SK-N-SH (cell line): ENCODE data around the gene TPO. TPM values are rescaled to one million over a fixed set of nuclear protein-coding genes. Genes with fewer than 3 reads are reported as not detected.

ENCODE experiments used
- CTCF ChIA-PET: fragments of 300-600, 350-600 bp; formaldehyde crosslinking; extraction: SDS; loops from one replicate; lab custom pipeline; 2021; lab: Yijun Ruan, JAX
- POLR2A ChIA-PET: fragments of 350-600 bp; sonication (Branson Sonifier 250); formaldehyde crosslinking; extraction: SDS; loops from one replicate; lab custom pipeline; 2020; ENCODE audit warnings: antibody characterized with exemption, inconsistent platforms; lab: Yijun Ruan, JAX
- DNase-seq: peaks from one replicate; pipeline ENCODE4 v3.0.0; 2012
- H2AFZ ChIP-seq: fragments of 200-600 bp; sonication (generic); 2 replicates; pipeline ENCODE4 v1.8.1; 2016; ENCODE audit warnings: antibody characterized with exemption, mild to moderate bottlenecking, low read depth
- H3F3A ChIP-seq: fragments of 200-600 bp; sonication (generic); replicated peaks from 2 replicates; pipeline ENCODE3; 2016; ENCODE audit warnings: antibody characterized with exemption, mild to moderate bottlenecking; ENCODE audit not compliant: insufficient read depth
- H3K27ac ChIP-seq, 2 experiments: fragments of 200-500 bp in 1 of 2; fragments of 200-600 bp in 1 of 2; sonication (Bioruptor generic) in 1 of 2; sonication (generic), shearing (Covaris generic) in 1 of 2; 2 replicates each; pipeline versions ENCODE4 v1.5.1 to v1.6.1; 2014 to 2016; ENCODE audit warnings: low read depth in 2 of 2, inconsistent platforms in 1 of 2, low read length in 1 of 2, mild to moderate bottlenecking in 1 of 2, mixed read lengths in 1 of 2
- H3K27me3 ChIP-seq: fragments of 200-600 bp; sonication (generic), shearing (Covaris generic); 2 replicates; pipeline ENCODE4 v1.6.1; 2016; ENCODE audit warnings: mixed run types; ENCODE audit not compliant: insufficient read depth
- H3K36me3 ChIP-seq, 2 experiments: fragments of 200-500 bp in 1 of 2; fragments of 200-600 bp in 1 of 2; sonication (Bioruptor generic) in 1 of 2; sonication (generic) in 1 of 2; replicated peaks in 1 of 2; 2 replicates each; pipeline versions ENCODE3 to v1.5.1; 2014 to 2016; ENCODE audit warnings: low read length in 1 of 2, mild to moderate bottlenecking in 1 of 2; ENCODE audit not compliant: insufficient read depth in 2 of 2, control insufficient read depth in 1 of 2
- H3K4me1 ChIP-seq, 2 experiments: fragments of 200-500 bp in 1 of 2; fragments of 200-600 bp in 1 of 2; sonication (Bioruptor generic) in 1 of 2; sonication (generic), shearing (Covaris generic) in 1 of 2; 2 replicates each; pipeline versions ENCODE4 v1.5.1 to v1.6.1; 2014 to 2016; ENCODE audit warnings: low read depth in 1 of 2, low read length in 1 of 2, mixed run types in 1 of 2; ENCODE audit not compliant: insufficient read depth in 2 of 2, control insufficient read depth in 1 of 2
- H3K4me2 ChIP-seq: fragments of 200-600 bp; sonication (generic), shearing (Covaris generic); 2 replicates; pipeline ENCODE4 v1.6.1; 2017; ENCODE audit warnings: mixed run types
- H3K4me3 ChIP-seq, 2 experiments: fragments of 200-500 bp in 1 of 2; fragments of 200-600 bp in 1 of 2; sonication (Bioruptor generic) in 1 of 2; sonication (generic), shearing (Covaris generic) in 1 of 2; 2 replicates each; pipeline versions ENCODE4 v1.5.1 to v1.8.1; 2014 to 2016; ENCODE audit warnings: low read depth in 2 of 2, inconsistent platforms in 1 of 2, low read length in 1 of 2, mild to moderate bottlenecking in 1 of 2, mixed read lengths in 1 of 2, moderate library complexity in 1 of 2
- H3K79me2 ChIP-seq: fragments of 200-600 bp; sonication (generic); 2 replicates; pipeline ENCODE4 v1.8.1; 2017; ENCODE audit warnings: mild to moderate bottlenecking; ENCODE audit not compliant: insufficient read depth
- H3K9ac ChIP-seq: fragments of 200-600 bp; sonication (generic); 2 replicates; pipeline ENCODE4 v1.6.1; 2017; ENCODE audit warnings: mixed run types
- H3K9me2 ChIP-seq: fragments of 200-600 bp; sonication (generic); 2 replicates; pipeline ENCODE4 v1.6.1; 2017; ENCODE audit warnings: mixed run types
- H3K9me3 ChIP-seq: fragments of 200-600 bp; sonication (generic); 2 replicates; pipeline ENCODE4 v1.6.1; 2017; ENCODE audit warnings: mixed run types, mild to moderate bottlenecking, moderate library complexity
- H4K20me1 ChIP-seq: fragments of 200-600 bp; sonication (generic); 2 replicates; pipeline ENCODE4 v1.6.1; 2017; ENCODE audit warnings: mild to moderate bottlenecking, mixed run types; ENCODE audit not compliant: insufficient read depth
- CHD2 ChIP-seq: fragments of 150-350 bp; IDR thresholded peaks from 2 replicates; pipeline ENCODE4 v1.6.1; 2018; ENCODE audit warnings: low read length; ENCODE audit not compliant: partially characterized antibody
- ELF1 ChIP-seq: IDR thresholded peaks from 2 replicates; pipeline ENCODE4 v1.4.0; 2012
- EP300 ChIP-seq, 2 experiments: IDR thresholded peaks; 2 replicates each; pipeline versions ENCODE4 v1.4.0 to v1.6.1; 2012; ENCODE audit warnings: borderline replicate concordance in 1 of 2, low read depth in 1 of 2, low read length in 1 of 2
- FOSL2 ChIP-seq: IDR thresholded peaks from 2 replicates; pipeline ENCODE4 v1.4.0; 2012; ENCODE audit warnings: low read depth, mild to moderate bottlenecking, moderate library complexity, borderline replicate concordance
- FOXJ3 ChIP-seq: sonication (generic); formaldehyde crosslinking; IDR thresholded peaks from 2 replicates; pipeline ENCODE4 v1.5.1; 2020; ENCODE audit warnings: mild to moderate bottlenecking, missing genetic modification reagents
- FOXM1 ChIP-seq: IDR thresholded peaks from 2 replicates; pipeline ENCODE4 v1.4.0; 2012; ENCODE audit warnings: low read depth, mild to moderate bottlenecking
- GABPA ChIP-seq: IDR thresholded peaks from 2 replicates; pipeline ENCODE4 v1.4.0; 2012; ENCODE audit warnings: low read depth, mild to moderate bottlenecking
- JUND ChIP-seq: IDR thresholded peaks from 2 replicates; pipeline ENCODE4 v1.4.0; 2012
- MXI1 ChIP-seq: IDR thresholded peaks from 2 replicates; pipeline ENCODE4 v1.6.1; 2012; ENCODE audit warnings: mild to moderate bottlenecking, low read depth, low read length, improper control_type of control experiment
- RCOR1 ChIP-seq: fragments of 150-350 bp; IDR thresholded peaks from 2 replicates; pipeline ENCODE4 v1.6.1; 2017; ENCODE audit warnings: antibody characterized with exemption, low read length
- SMC3 ChIP-seq: IDR thresholded peaks from 2 replicates; pipeline ENCODE4 v1.6.1; 2012; ENCODE audit warnings: low read depth, low read length, improper control_type of control experiment
- TAF1 ChIP-seq: IDR thresholded peaks from 2 replicates; pipeline ENCODE4 v1.6.1; 2012; ENCODE audit warnings: low read depth, mild to moderate bottlenecking, low read length, moderate library complexity, borderline replicate concordance
- TCF12 ChIP-seq: IDR thresholded peaks from 2 replicates; pipeline ENCODE4 v1.4.0; 2012
- WGBS: methylation state at CpG from one replicate; pipeline ENCODE4 v1.1.6; 2017; ENCODE audit warnings: low lambda C conversion rate; 5-methylcytosine and 5-hydroxymethylcytosine counted together
- polyA plus RNA-seq, 3 experiments: library from polyadenylated mRNA; depleted of rRNA; stranded (reverse); fragments of >200 nt; gene quantifications; 2 replicates each; pipeline ENCODE4 v1.2.3, GENCODE V29; 2012
- TF ChIP-seq, protein P1 (sequence below): IDR thresholded peaks from 2 replicates; pipeline ENCODE4; 2012

Gene TPO
- polyA plus RNA-seq, 1 of the 3 experiments (the other 2 are of a cell fraction): not detected

DNA sequence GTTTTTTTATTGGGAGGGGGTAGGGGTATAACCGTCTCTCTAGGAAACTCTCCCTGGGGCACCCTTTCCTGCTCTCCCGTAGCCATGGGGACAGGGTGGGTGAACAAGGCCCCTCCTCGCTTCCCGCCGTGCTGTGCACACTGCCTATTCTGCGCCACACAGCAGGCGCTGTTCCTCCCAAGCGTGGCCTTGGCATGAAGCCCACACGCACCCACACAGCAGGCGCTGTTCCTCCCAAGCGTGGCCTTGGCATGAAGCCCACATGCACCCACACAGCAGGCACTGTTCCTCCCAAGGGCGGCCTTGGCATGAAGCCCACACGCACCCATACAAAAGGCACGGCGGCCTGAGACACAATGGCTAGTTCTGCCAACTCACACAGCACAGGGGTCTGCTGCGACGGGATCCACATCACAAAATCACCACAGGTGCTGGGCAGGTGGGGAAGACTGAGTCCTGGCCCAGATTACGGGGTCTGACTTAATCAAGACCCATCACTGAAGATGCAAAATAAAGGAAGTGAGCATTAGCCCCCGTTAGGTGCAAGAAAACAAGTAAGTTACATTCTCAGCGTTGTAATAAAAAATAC is 46.6 kb upstream of the TPO start (continued):
- TF ChIP-seq, protein P1, sequence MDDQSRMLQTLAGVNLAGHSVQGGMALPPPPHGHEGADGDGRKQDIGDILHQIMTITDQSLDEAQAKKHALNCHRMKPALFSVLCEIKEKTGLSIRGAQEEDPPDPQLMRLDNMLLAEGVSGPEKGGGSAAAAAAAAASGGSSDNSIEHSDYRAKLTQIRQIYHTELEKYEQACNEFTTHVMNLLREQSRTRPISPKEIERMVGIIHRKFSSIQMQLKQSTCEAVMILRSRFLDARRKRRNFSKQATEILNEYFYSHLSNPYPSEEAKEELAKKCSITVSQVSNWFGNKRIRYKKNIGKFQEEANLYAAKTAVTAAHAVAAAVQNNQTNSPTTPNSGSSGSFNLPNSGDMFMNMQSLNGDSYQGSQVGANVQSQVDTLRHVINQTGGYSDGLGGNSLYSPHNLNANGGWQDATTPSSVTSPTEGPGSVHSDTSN: no peak
- no peak for TF ChIP-seq EP300 (IDR thresholded peaks at IDR 0.05; ENCODE audit: borderline replicate concordance in 1 of 2, low read depth in 1 of 2, low read length in 1 of 2)

DNA sequence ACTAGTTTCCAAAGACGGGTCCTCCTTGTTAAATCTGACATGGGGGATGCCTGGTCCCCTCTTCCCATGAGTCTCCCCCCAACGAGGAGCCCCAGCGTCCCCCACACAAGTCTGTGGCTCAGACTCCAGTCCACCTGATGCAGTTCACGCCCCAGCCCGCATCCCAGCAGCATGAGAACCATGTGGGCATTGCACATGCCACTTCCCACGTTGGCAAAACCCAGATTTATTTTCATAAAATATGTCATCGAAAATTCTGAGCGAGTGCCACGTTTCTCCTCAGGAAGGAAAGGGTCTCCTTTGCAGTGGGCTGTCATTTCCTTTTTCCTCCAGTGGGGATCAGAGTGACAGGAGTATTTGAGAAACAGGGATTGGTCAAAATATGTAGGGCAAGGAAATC is 45.7 kb upstream of the TPO start:
- no peak overlapping the region for H2AFZ ChIP-seq
- no peak overlapping the region for H3K4me2 ChIP-seq
- no peak overlapping the region for H3K4me3 ChIP-seq
- H3K79me2 ChIP-seq: no peaks in the 10 kb centered on the region
- H3K36me3 ChIP-seq: no peaks in the 10 kb centered on the region
- H3K9ac ChIP-seq: no peak overlapping the region
- H3K27ac ChIP-seq: no peak overlapping the region
- H3K9me3 ChIP-seq: no peaks in the 10 kb centered on the region
- H4K20me1 ChIP-seq: no peaks in the 10 kb centered on the region
- 16% methylated on average over 9 of the region's 9 CpGs for WGBS
- DNase-seq: no peak
- ChIA-PET POLR2A (no interaction called here), CTCF (no interaction called here)
- H3K27me3 ChIP-seq: no peaks in the 10 kb centered on the region
- peaks cover 0 to 6% of the 10 kb centered on the region in 2 experiments; a peak in 1 of 4 replicates for H3K4me1 ChIP-seq
- no peak for TF ChIP-seq TCF12
- no peaks in the 10 kb centered on the region for H3K9me2 ChIP-seq
- H3F3A ChIP-seq: no peaks in the 10 kb centered on the region

DNA sequence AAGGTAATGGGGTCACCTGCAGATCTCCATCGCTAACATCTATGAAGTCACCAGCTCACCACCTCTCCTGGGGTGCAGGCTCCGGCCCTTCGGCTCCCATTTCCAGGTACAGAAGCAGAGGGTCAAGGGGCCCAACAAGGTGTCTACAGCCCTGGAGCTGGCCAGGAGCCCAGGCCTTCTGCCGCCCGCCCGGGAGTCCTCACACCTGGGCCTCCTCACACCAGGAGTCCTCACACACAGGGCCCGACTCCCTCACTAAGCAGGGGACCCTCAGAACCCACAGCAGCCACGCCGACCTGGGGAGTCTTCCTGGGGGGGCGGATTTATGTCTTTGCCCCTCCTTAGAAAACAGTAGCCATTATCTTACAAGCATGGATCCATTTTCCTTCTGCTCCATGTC is 43.4 kb upstream of the TPO start:
- no peak overlapping the region for H3K4me2 ChIP-seq
- ChIA-PET POLR2A (no interaction called here), CTCF (no interaction called here)
- peaks cover 0 to 6% of the 10 kb centered on the region in 2 experiments; a peak in 1 of 4 replicates for H3K4me1 ChIP-seq
- H3K9ac ChIP-seq: no peak overlapping the region
- H3K9me2 ChIP-seq: no peaks in the 10 kb centered on the region
- H3K4me3 ChIP-seq: no peak overlapping the region
- H3K27ac ChIP-seq: no peak overlapping the region
- DNase-seq: no peak
- no peaks in the 10 kb centered on the region for H3F3A ChIP-seq
- H4K20me1 ChIP-seq: no peaks in the 10 kb centered on the region
- no peaks in the 10 kb centered on the region for H3K27me3 ChIP-seq
- H3K79me2 ChIP-seq: no peaks in the 10 kb centered on the region
- TF ChIP-seq RCOR1: no peak
- no peak for TF ChIP-seq FOSL2
- no peak for TF ChIP-seq ELF1
- no peak for TF ChIP-seq TCF12
- no peak for TF ChIP-seq TAF1
- TF ChIP-seq JUND: no peak
- TF ChIP-seq FOXJ3 (CRISPR knock-in tag): no peak
- no peak for TF ChIP-seq CHD2
- no peak for TF ChIP-seq FOXM1
- H2AFZ ChIP-seq: no peak overlapping the region
- no peaks in the 10 kb centered on the region for H3K36me3 ChIP-seq
- WGBS: 23% methylated on average over 7 of the region's 10 CpGs
- H3K9me3 ChIP-seq: no peaks in the 10 kb centered on the region; the same call in 1 of the 2 replicates

DNA sequence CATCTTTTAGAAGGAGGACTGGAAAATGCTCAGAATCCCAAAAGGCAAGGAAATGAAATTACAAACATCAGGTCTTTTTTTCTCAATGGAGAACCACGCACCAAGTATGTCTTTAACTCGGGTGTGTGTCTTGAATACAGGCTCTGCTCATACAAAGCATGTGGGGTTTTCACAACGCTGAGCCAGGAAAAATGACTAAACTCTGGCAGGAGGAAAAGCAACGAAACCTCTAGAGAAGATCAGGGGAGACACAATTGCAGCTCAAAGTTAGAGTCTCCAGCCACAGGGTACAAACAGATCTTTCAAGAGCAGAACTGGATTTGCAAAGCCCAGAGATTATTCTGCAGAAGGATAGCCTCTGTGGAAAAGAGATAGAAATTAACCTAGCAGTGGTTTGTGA is 42.8 kb upstream of the TPO start:
- Histone ChIP-seq H3K4me2 (no peak overlapping the region), H3K79me2 (no peaks in the 10 kb centered on the region)
- TF ChIP-seq RCOR1: no peak
- TF ChIP-seq MXI1: no peak
- no peak for TF ChIP-seq GABPA
- TF ChIP-seq SMC3: no peak
- TF ChIP-seq, all 33 proteins: peak for 0
- Histone ChIP-seq H2AFZ (no peak overlapping the region), H3K27me3 (no peaks in the 10 kb centered on the region), H3K36me3 (no peaks in the 10 kb centered on the region), H3K4me3 (no peak overlapping the region), H3K9ac (no peak overlapping the region), H3K9me3 (no peaks in the 10 kb centered on the region; the same call in 1 of the 2 replicates), H3F3A (no peaks in the 10 kb centered on the region), H3K4me1 (peaks cover 0 to 6% of the 10 kb centered on the region in 2 experiments; a peak in 1 of 4 replicates), H3K9me2 (no peaks in the 10 kb centered on the region), H4K20me1 (no peaks in the 10 kb centered on the region), H3K27ac (no peak overlapping the region)
- no peak for DNase-seq
- ChIA-PET POLR2A (no interaction called here), CTCF (no interaction called here)
- 12% methylated on average over 4 of the region's 4 CpGs for WGBS
